ENCODE measurements around the gene NLRP8.

Gene NLRP8

GRCh38 chr19:55958356-55958755, 10.7 kb downstream of the NLRP8 start:
- DNase-seq (ENCODE audit: low read depth in 1 of 2, low spot score in 1 of 2) = no peak
- TF ChIP-seq REST (IDR thresholded peaks at IDR 0.05; ENCODE audit: insufficient replicate concordance, low read depth) (no peak), GABPA (IDR thresholded peaks at IDR 0.05; ENCODE audit: low read depth) (no peak), SPI1 (IDR thresholded peaks at IDR 0.05; ENCODE audit: borderline replicate concordance, low read depth) (no peak), CTCF (IDR thresholded peaks at IDR 0.05; ENCODE audit: insufficient read depth, low read length) (no peak), POLR2AphosphoS5 (IDR thresholded peaks at IDR 0.05; ENCODE audit: low read depth) (no peak)
- Histone ChIP-seq H3K4me3 (replicated peaks; ENCODE audit: insufficient read depth, low read length) (no peak overlapping the region), H3K27me3 (ENCODE audit: insufficient read depth, poor library complexity, severe bottlenecking) (no peaks in the 10 kb centered on the region), H3K27ac (replicated peaks) (no peak overlapping the region)

GRCh38 chr19:55959996-55960675, 12.5 kb downstream of the NLRP8 start:
- Histone ChIP-seq H3K27ac (replicated peaks) (no peak overlapping the region), H3K27me3 (ENCODE audit: insufficient read depth, poor library complexity, severe bottlenecking) (no peaks in the 10 kb centered on the region), H3K4me3 (replicated peaks; ENCODE audit: insufficient read depth, low read length) (no peak overlapping the region)
- TF ChIP-seq GABPA (IDR thresholded peaks at IDR 0.05; ENCODE audit: low read depth) = no peak
- no peak for TF ChIP-seq POLR2AphosphoS5 (IDR thresholded peaks at IDR 0.05; ENCODE audit: low read depth)
- no peak for TF ChIP-seq SPI1 (IDR thresholded peaks at IDR 0.05; ENCODE audit: borderline replicate concordance, low read depth)
- no peak for TF ChIP-seq CTCF (IDR thresholded peaks at IDR 0.05; ENCODE audit: insufficient read depth, low read length)
- no peak for TF ChIP-seq REST (IDR thresholded peaks at IDR 0.05; ENCODE audit: insufficient replicate concordance, low read depth)
- DNase-seq (ENCODE audit: low read depth in 1 of 2, low spot score in 1 of 2) = no peak

- Histone ChIP-seq H3K27ac (replicated peaks) (no peak overlapping the region), H3K27me3 (ENCODE audit: insufficient read depth, poor library complexity, severe bottlenecking) (no peaks in the 10 kb centered on the region), H3K4me3 (replicated peaks; ENCODE audit: insufficient read depth, low read length) (no peak overlapping the region)
- no peak for DNase-seq (ENCODE audit: low read depth in 1 of 2, low spot score in 1 of 2)
- TF ChIP-seq GABPA (IDR thresholded peaks at IDR 0.05; ENCODE audit: low read depth) (no peak), SPI1 (IDR thresholded peaks at IDR 0.05; ENCODE audit: borderline replicate concordance, low read depth) (no peak), CTCF (IDR thresholded peaks at IDR 0.05; ENCODE audit: insufficient read depth, low read length) (no peak), POLR2AphosphoS5 (IDR thresholded peaks at IDR 0.05; ENCODE audit: low read depth) (no peak), REST (IDR thresholded peaks at IDR 0.05; ENCODE audit: insufficient replicate concordance, low read depth) (no peak)
Measured at GRCh38 chr19:55962186-55962585, 14.6 kb downstream of the NLRP8 start.
